Neural progenitor cell (in vitro differentiated cells): ENCODE results near the gene MDGA2.

Experiments
- EZH2 ChIP-seq: fragments of 200-600 bp; sonication (generic); IDR thresholded peaks from 2 replicates; pipeline ENCODE4 v1.6.1; 2017; ENCODE audit warnings: antibody characterized with exemption, mild to moderate bottlenecking, moderate library complexity
- TF ChIP-seq, protein P1 (sequence below): fragments of 200-600 bp; sonication (generic); IDR thresholded peaks from 2 replicates; pipeline ENCODE4 v1.5.1; 2017; ENCODE audit warnings: antibody characterized with exemption, mild to moderate bottlenecking

DNA sequence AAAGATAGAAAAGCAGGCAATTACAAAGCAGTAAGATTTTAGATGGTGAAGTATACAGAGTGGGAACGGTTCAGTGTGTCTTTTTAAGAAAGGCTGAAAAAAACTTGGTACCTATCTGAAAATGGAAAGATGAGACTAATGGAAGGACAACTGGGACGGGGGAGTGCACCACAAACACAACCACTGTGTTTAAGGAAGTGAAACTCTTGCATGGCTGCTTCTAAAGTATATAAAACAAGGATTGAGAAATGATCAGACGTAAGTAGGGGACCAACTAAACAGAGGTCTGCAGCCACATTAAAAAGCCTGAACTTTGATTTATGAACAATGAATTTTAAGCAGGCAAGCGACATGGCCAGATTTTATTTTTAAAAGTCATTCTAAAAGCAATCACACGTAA lies 328.6 kb downstream of the MDGA2 start:
- no peak for TF ChIP-seq EZH2
- TF ChIP-seq, protein P1, sequence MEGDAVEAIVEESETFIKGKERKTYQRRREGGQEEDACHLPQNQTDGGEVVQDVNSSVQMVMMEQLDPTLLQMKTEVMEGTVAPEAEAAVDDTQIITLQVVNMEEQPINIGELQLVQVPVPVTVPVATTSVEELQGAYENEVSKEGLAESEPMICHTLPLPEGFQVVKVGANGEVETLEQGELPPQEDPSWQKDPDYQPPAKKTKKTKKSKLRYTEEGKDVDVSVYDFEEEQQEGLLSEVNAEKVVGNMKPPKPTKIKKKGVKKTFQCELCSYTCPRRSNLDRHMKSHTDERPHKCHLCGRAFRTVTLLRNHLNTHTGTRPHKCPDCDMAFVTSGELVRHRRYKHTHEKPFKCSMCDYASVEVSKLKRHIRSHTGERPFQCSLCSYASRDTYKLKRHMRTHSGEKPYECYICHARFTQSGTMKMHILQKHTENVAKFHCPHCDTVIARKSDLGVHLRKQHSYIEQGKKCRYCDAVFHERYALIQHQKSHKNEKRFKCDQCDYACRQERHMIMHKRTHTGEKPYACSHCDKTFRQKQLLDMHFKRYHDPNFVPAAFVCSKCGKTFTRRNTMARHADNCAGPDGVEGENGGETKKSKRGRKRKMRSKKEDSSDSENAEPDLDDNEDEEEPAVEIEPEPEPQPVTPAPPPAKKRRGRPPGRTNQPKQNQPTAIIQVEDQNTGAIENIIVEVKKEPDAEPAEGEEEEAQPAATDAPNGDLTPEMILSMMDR = no peak
